ENCODE results near the gene MARCHF10.
"Not testable (repeated sequence)": the region's sequence is repeated elsewhere in the genome, so short reads cannot be mapped to it uniquely, and the experiment has no call there.

Gene MARCHF10, protein sequence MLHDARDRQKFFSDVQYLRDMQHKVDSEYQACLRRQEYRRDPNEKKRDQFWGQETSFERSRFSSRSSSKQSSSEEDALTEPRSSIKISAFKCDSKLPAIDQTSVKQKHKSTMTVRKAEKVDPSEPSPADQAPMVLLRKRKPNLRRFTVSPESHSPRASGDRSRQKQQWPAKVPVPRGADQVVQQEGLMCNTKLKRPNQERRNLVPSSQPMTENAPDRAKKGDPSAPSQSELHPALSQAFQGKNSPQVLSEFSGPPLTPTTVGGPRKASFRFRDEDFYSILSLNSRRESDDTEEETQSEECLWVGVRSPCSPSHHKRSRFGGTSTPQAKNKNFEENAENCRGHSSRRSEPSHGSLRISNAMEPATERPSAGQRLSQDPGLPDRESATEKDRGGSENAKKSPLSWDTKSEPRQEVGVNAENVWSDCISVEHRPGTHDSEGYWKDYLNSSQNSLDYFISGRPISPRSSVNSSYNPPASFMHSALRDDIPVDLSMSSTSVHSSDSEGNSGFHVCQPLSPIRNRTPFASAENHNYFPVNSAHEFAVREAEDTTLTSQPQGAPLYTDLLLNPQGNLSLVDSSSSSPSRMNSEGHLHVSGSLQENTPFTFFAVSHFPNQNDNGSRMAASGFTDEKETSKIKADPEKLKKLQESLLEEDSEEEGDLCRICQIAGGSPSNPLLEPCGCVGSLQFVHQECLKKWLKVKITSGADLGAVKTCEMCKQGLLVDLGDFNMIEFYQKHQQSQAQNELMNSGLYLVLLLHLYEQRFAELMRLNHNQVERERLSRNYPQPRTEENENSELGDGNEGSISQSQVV

DNA sequence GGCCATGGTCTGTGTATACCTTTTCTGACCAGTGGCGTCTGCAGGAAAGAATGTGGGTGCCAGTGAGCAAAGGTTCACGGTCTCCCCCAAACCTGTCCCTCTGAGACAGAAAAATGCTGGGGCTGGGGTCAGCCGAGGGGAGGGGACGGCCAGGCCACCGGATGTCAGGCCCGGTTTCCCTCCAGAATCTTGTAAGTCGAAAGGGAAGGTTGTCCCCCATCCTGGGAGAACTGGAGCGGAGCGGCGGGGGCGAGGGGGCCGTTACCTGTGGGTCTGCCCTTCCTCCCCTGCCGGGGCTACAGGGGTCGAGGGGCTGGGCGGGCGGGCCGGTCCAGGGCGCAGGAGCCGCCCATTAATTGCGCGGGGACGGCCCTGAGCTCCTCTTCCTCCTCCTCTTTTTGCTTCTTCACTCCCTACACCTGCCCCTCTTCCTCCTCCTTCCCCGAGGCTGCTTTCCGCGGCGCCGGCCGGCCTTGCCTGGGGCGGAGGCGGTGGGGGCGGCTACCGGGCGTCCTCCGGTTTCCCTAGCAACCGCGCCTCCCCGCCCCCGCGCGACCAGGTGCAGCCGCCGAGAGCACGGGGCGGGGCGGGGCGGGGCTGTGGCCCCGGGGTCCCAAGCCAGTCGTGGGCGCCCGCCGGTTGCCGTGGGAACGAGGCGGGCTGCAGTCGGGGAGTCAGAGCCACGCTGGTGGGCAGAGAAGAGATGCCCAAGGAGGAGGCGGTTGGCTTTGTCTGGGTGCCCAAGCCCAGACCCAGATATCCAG is at the start of gene MARCHF10:
Gene MARCHF10 (minus strand): TSS at position 503 of the 764 bp plus-strand sequence. CDS start 6,579 bp downstream, outside the sequence.
- TF ChIP-seq, protein P1, sequence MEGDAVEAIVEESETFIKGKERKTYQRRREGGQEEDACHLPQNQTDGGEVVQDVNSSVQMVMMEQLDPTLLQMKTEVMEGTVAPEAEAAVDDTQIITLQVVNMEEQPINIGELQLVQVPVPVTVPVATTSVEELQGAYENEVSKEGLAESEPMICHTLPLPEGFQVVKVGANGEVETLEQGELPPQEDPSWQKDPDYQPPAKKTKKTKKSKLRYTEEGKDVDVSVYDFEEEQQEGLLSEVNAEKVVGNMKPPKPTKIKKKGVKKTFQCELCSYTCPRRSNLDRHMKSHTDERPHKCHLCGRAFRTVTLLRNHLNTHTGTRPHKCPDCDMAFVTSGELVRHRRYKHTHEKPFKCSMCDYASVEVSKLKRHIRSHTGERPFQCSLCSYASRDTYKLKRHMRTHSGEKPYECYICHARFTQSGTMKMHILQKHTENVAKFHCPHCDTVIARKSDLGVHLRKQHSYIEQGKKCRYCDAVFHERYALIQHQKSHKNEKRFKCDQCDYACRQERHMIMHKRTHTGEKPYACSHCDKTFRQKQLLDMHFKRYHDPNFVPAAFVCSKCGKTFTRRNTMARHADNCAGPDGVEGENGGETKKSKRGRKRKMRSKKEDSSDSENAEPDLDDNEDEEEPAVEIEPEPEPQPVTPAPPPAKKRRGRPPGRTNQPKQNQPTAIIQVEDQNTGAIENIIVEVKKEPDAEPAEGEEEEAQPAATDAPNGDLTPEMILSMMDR (IDR thresholded peaks at IDR 0.05; ENCODE audit: low read depth, low read length, missing control alignments), result no peak
- DNase-seq (ENCODE audit: extremely low read depth, low read depth), result no peak
- 0 out of 2 replicates have a peak within 1 kb of the TSS, but pooled peaks have one; percentile 9 for H3K4me3 ChIP-seq (replicated peaks; ENCODE audit: low read depth, low read length)

DNA sequence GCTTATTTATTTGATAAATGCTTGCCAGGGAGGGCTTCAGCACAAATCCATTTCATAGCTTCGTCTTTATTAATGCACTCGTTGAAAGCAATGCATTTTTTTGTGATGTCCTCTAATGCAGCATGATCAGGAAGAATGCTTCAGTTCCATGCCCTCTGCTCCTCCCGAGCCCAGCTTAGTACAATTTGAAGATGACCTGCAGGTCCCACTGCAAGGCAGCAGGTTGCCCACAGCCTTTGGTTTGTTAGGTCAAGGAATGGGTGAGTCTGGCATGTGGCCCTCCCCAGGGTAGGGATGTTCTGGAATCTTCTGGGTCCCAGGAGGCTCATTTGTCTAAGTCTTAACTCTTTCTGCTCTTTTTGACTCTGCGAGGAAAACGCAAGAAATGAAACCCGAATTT is 49.4 kb upstream of the MARCHF10 start:
- no peak for DNase-seq (ENCODE audit: extremely low read depth, low read depth)
- TF ChIP-seq, protein P1 (IDR thresholded peaks at IDR 0.05; ENCODE audit: low read depth, low read length, missing control alignments), result no peak
- H3K4me3 ChIP-seq (replicated peaks; ENCODE audit: low read depth, low read length), result no peak overlapping the region

DNA sequence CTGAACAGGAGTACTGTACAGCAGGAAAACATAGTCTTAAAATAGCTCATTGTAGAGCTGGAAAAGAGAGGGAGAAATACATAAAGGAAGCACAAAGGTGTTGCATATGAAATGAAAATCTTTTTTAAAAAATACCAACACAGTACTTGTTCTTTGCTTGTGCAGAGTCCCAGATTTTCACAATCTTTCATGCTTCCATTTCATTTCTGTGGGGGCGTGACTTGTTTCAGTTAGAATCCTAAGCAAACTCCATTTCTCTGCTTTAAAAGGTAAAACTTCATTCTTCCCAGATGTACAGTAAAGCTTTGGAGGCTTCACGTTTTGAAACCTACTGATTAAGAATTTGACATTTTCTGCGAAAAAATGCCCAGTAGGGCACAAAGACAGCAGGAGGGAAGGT is 48.5 kb upstream of the MARCHF10 start:
- DNase-seq (ENCODE audit: extremely low read depth, low read depth), result no peak
- TF ChIP-seq, protein P1 (IDR thresholded peaks at IDR 0.05; ENCODE audit: low read depth, low read length, missing control alignments), result no peak
- H3K4me3 ChIP-seq (replicated peaks; ENCODE audit: low read depth, low read length), result no peak overlapping the region

DNA sequence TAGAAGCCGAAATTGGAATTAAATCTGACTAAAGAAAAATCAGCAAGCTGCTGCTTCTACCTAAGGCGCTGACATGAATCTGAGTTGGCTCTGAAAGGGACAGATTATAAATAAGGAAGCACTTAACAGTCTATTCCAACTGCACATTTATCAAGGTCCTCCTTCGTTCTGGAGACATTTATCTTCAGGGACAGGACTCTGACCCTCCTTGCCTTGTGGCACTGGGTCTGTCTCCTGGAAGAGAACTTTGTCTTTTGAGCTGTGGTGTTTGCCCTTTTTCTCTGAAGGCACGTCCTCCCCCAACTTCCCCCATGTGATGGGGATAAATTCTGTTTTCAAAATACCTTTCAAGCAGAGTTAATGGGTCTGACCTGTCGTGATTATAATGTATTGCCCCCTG is 47.0 kb upstream of the MARCHF10 start:
- no peak overlapping the region for H3K4me3 ChIP-seq (replicated peaks; ENCODE audit: low read depth, low read length)
- no peak for DNase-seq (ENCODE audit: extremely low read depth, low read depth)
- TF ChIP-seq, protein P1 (IDR thresholded peaks at IDR 0.05; ENCODE audit: low read depth, low read length, missing control alignments), result no peak

DNA sequence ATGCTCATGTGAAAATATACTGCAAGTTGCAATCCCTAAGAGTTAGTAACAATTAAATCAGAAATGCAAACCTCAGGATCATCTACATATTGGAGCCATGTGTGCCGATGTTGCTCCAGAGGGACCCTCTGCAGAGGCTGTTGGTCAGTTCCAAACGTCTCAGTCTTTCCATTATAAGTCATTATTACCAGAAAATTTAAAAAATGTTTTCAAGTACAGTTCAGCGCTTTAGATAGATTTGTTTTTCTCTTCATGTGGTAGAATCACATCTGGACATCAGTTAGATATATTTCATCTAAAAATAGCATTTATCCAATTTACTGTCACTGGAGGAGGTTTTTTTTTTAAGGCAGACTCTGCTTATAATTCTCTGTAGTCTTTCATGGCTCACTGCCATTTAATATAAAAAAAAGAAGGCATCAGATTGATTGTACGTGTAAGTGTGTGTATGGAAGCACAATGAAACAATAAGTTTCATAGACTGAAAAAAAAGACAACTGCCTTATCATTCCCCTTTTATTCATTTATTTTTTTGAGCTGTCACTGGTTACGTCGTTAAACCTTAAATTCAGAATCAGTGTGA is 46.1 kb upstream of the MARCHF10 start:
- H3K4me3 ChIP-seq (replicated peaks; ENCODE audit: low read depth, low read length), result no peak overlapping the region
- TF ChIP-seq, protein P1 (IDR thresholded peaks at IDR 0.05; ENCODE audit: low read depth, low read length, missing control alignments), result no peak
- DNase-seq (ENCODE audit: extremely low read depth, low read depth), result peak; percentile 33

DNA sequence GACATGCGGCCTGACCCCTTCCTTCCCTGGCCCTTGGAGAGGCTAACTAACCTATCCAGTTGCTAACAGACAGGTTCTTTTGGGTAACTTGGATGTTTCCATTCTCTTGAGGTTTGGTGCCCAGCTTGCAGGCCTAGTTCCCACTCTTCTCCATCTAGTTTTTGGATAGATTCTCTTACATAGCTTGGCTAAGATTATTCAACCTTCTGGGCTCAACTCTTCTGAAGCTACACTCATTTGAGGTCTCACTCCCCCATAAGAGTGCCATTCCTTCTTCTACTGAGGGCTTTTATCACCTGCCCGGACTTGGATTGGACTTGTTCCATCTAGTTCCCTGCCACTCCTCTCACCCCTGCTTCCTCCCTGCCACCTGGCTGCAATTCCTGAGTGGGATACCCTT is 44.1 kb upstream of the MARCHF10 start:
- DNase-seq (ENCODE audit: extremely low read depth, low read depth), result no peak
- no peak overlapping the region for H3K4me3 ChIP-seq (replicated peaks; ENCODE audit: low read depth, low read length)
- TF ChIP-seq, protein P1 (IDR thresholded peaks at IDR 0.05; ENCODE audit: low read depth, low read length, missing control alignments), result no peak

DNA sequence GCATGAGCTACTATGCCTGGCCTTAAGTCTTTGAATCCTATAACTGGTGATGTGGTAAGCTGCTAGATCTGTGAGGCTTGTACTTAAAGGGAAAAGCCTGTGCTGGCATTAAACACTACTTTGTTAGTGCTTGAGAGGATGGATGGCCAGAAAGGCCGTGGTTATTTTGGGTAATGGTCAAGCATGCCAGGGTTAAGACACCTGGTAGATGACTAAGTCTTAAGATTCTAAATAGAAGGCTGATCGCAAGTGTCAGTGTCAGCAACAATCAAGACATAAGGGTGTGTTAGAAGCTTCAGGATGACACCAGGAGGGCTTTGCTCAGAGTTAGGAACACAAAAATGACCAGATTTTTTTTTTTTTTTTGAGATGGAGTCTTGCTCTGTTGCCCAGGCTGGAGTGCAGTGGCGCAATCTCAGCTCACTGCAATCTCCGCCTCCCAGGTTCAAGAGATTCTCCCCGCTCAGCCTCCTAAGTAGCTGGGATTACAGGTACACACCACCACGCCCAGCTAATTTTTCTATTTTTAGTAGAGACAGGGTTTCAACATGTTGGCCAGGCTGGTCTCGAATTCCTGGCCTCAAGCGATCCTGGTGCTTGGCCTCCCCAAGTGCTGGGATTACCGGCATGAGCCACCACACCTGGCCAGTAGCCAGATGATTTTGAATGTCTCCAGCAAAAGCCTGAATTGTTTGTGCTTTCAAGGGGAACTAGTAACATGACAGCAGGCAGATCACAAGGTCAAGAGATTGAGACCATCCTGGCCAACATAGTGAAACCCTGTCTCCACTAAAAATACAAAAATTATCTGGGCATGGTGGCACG is 41.7 kb upstream of the MARCHF10 start:
- not testable (repeated sequence) for H3K4me3 ChIP-seq (replicated peaks; ENCODE audit: low read depth, low read length); DNase-seq (ENCODE audit: extremely low read depth, low read depth)

All from HFF-Myc (cell line).